H9 (cell line): Measurements from ENCODE around the gene MFGE8. TPM values are rescaled to one million over a fixed set of nuclear protein-coding genes. Genes with fewer than 3 reads are reported as not detected.

Experiments
- DNase-seq: peaks from one replicate; pipeline ENCODE4 v3.0.0-alpha.2; 2017
- H2AFZ ChIP-seq: one replicate; pipeline ENCODE4 v1.6.1; 2013; ENCODE audit warnings: mild to moderate bottlenecking, low read length, control low read depth, moderate library complexity
- H2AK5ac ChIP-seq: 2 replicates; pipeline ENCODE4 v1.6.1; 2013; ENCODE audit warnings: low read length, control low read depth, mixed read lengths; ENCODE audit not compliant: insufficient read length
- H2BK120ac ChIP-seq: one replicate; pipeline ENCODE4 v1.6.1; 2013; ENCODE audit warnings: low read depth, mild to moderate bottlenecking, low read length, control low read depth, inconsistent platforms; ENCODE audit not compliant: poor library complexity, severe bottlenecking
- H2BK12ac ChIP-seq: 2 replicates; pipeline ENCODE4 v1.6.1; 2013; ENCODE audit warnings: low read length, control low read depth, mixed read lengths, low read depth; ENCODE audit not compliant: insufficient read length
- H2BK15ac ChIP-seq: 2 replicates; pipeline ENCODE4 v1.6.1; 2013; ENCODE audit warnings: low read depth, low read length, control low read depth
- H2BK20ac ChIP-seq: one replicate; pipeline ENCODE4 v1.6.1; 2013; ENCODE audit warnings: low read depth, mild to moderate bottlenecking, low read length, control low read depth, inconsistent platforms; ENCODE audit not compliant: poor library complexity, severe bottlenecking
- H2BK5ac ChIP-seq: 2 replicates; pipeline ENCODE4 v1.6.1; 2013; ENCODE audit warnings: low read length, control low read depth, mixed read lengths; ENCODE audit not compliant: insufficient read length
- H3K14ac ChIP-seq: 2 replicates; pipeline ENCODE4 v1.6.1; 2013; ENCODE audit warnings: low read length, control low read depth; ENCODE audit not compliant: insufficient read depth
- H3K18ac ChIP-seq: 2 replicates; pipeline ENCODE4 v1.6.1; 2013; ENCODE audit warnings: low read depth, mild to moderate bottlenecking, mixed read lengths, low read length, control low read depth; ENCODE audit not compliant: insufficient read length
- H3K23ac ChIP-seq: 2 replicates; pipeline ENCODE4 v1.6.1; 2013; ENCODE audit warnings: low read length, control low read depth, mixed read lengths, low read depth; ENCODE audit not compliant: insufficient read length
- H3K23me2 ChIP-seq: 2 replicates; pipeline ENCODE4 v1.6.1; 2013; ENCODE audit warnings: low read depth, mild to moderate bottlenecking, mixed read lengths, low read length, control low read depth; ENCODE audit not compliant: insufficient read length, poor library complexity, severe bottlenecking
- H3K27ac ChIP-seq: 2 replicates; pipeline ENCODE4 v1.5.1; 2013; ENCODE audit warnings: low read length, control low read depth, mixed read lengths, low read depth; ENCODE audit not compliant: insufficient read length
- H3K27me3 ChIP-seq: 2 replicates; pipeline ENCODE4 v1.6.1; 2013; ENCODE audit warnings: low read length, control low read depth, inconsistent platforms; ENCODE audit not compliant: insufficient read depth
- H3K4ac ChIP-seq: 2 replicates; pipeline ENCODE4 v1.6.1; 2013; ENCODE audit warnings: low read depth, mild to moderate bottlenecking, control low read depth, inconsistent platforms, low read length, moderate library complexity
- H3K4me1 ChIP-seq: 2 replicates; pipeline ENCODE4 v1.6.1; 2013; ENCODE audit warnings: low read length, control low read depth, inconsistent platforms; ENCODE audit not compliant: insufficient read depth
- H3K4me2 ChIP-seq: 2 replicates; pipeline ENCODE4 v1.6.1; 2013; ENCODE audit warnings: low read length, control low read depth, mixed read lengths; ENCODE audit not compliant: insufficient read length, insufficient read depth
- H3K56ac ChIP-seq: 2 replicates; pipeline ENCODE4 v1.6.1; 2013; ENCODE audit warnings: low read depth, mild to moderate bottlenecking, mixed read lengths, low read length, control low read depth; ENCODE audit not compliant: insufficient read length
- H3K79me1 ChIP-seq: 2 replicates; pipeline ENCODE4 v1.6.1; 2013; ENCODE audit warnings: low read depth, mild to moderate bottlenecking, moderate library complexity, low read length, control low read depth, inconsistent platforms; ENCODE audit not compliant: insufficient read depth, poor library complexity, severe bottlenecking
- H3K79me2 ChIP-seq: 2 replicates; pipeline ENCODE4 v1.6.1; 2013; ENCODE audit warnings: low read length, control low read depth, inconsistent platforms; ENCODE audit not compliant: insufficient read depth
- H3K9ac ChIP-seq: 2 replicates; pipeline ENCODE4 v1.6.1; 2013; ENCODE audit warnings: low read length, control low read depth, mixed read lengths; ENCODE audit not compliant: insufficient read length; ENCODE audit errors: extremely low read depth
- H3K9me3 ChIP-seq: one replicate; pipeline ENCODE4 v1.6.1; 2013; ENCODE audit warnings: low read depth, low read length, inconsistent platforms; ENCODE audit not compliant: control insufficient read depth
- H3T11ph ChIP-seq: one replicate; pipeline ENCODE4 v1.6.1; 2013; ENCODE audit warnings: mild to moderate bottlenecking, low read length, control low read depth, inconsistent platforms
- H4K20me1 ChIP-seq: one replicate; pipeline ENCODE4 v1.6.1; 2013; ENCODE audit not compliant: control insufficient read depth, insufficient read length, insufficient read depth
- H4K5ac ChIP-seq: 2 replicates; pipeline ENCODE4 v1.6.1; 2013; ENCODE audit warnings: low read depth, mild to moderate bottlenecking, mixed read lengths, low read length, control low read depth; ENCODE audit not compliant: insufficient read length
- H4K8ac ChIP-seq: replicated peaks from 2 replicates; pipeline ENCODE4 v1.6.1; 2013; ENCODE audit warnings: low read length, control low read depth, mixed read lengths, low read depth; ENCODE audit not compliant: insufficient read length
- H4K91ac ChIP-seq: 2 replicates; pipeline ENCODE4 v1.6.1; 2013; ENCODE audit warnings: low read depth, mild to moderate bottlenecking, moderate library complexity, mixed read lengths, low read length, control low read depth; ENCODE audit not compliant: insufficient read length
- H3K27ac Mint-ChIP-seq, 3 experiments: 2 replicates in 2 of 3; 3 replicates in 1 of 3; pipeline ENCODE4 v1.8.0; 2020 to 2021; ENCODE audit warnings: mixed read lengths in 3 of 3, mild to moderate bottlenecking in 1 of 3, moderate library complexity in 1 of 3
- H3K27me3 Mint-ChIP-seq: 2 replicates; pipeline ENCODE4 v1.8.0; 2021; ENCODE audit warnings: low read depth, mild to moderate bottlenecking, moderate library complexity, mixed read lengths
- H3K36me3 Mint-ChIP-seq, 3 experiments: 2 replicates in 2 of 3; 3 replicates in 1 of 3; pipeline ENCODE4 v1.8.0; 2020 to 2021; ENCODE audit warnings: low read depth in 3 of 3, mixed read lengths in 3 of 3; ENCODE audit not compliant: insufficient read depth in 1 of 3
- H3K4me1 Mint-ChIP-seq, 2 experiments: 2 replicates each; pipeline ENCODE4 v1.8.0; 2020; ENCODE audit warnings: mixed read lengths in 2 of 2
- H3K4me3 Mint-ChIP-seq, 2 experiments: 2 replicates in 1 of 2; 3 replicates in 1 of 2; pipeline ENCODE4 v1.8.0; 2020 to 2021; ENCODE audit warnings: mild to moderate bottlenecking in 2 of 2, mixed read lengths in 2 of 2, moderate library complexity in 1 of 2
- H3K9me3 Mint-ChIP-seq, 2 experiments: 2 replicates in 1 of 2; 3 replicates in 1 of 2; pipeline ENCODE4 v1.8.0; 2020; ENCODE audit warnings: mild to moderate bottlenecking in 2 of 2, mixed read lengths in 2 of 2, moderate library complexity in 1 of 2
- CTCF ChIP-seq: fragments of 200-600 bp; sonication (generic); conservative IDR thresholded peaks from 3 replicates; pipeline ENCODE4 v1.8.0; 2021; ENCODE audit warnings: antibody characterized with exemption, mild to moderate bottlenecking
- WGBS: extraction: QIAGEN DNeasy Blood & Tissue Kit; methylation state at CpG from one replicate; pipeline ENCODE4 v1.1.7; 2013; ENCODE audit warnings: missing lambda C conversion rate, low lambda C conversion rate, mixed read lengths; ENCODE audit not compliant: insufficient read length; ENCODE audit errors: extremely low coverage; 5-methylcytosine and 5-hydroxymethylcytosine counted together
- total RNA-seq: library from RNA; stranded (reverse); gene quantifications from 2 replicates; pipeline ENCODE4 v1.2.1, GENCODE V29; 2021

Gene MFGE8
- total RNA-seq, 1 experiment from 2014 or later, result 653 TPM

- no peak overlapping the region for H3K56ac ChIP-seq
- H2BK12ac ChIP-seq, result no peak overlapping the region
- no peak overlapping the region for H4K8ac ChIP-seq
- Mint-ChIP-seq H3K27ac (peak overlapping the region; percentile 22 to 97 (median 96); a peak in 4 of 7 replicates), H3K27me3 (no peaks in the 10 kb centered on the region; the same call in none of the 2 replicates), H3K36me3 (peaks cover 41 to 50% (median 45%) of the 10 kb centered on the region in 3 experiments), H3K4me3 (peak overlapping the region; percentile 82 to 98), H3K4me1 (peaks cover 41 to 53% of the 10 kb centered on the region in 2 experiments), H3K9me3 (peaks cover 0 to 2% of the 10 kb centered on the region in 2 experiments)
- no peak overlapping the region for H3T11ph ChIP-seq
- peak overlapping the region; percentile 36 for H3K9ac ChIP-seq
- no peaks in the 10 kb centered on the region for H3K27me3 ChIP-seq
- no peak overlapping the region for H2BK120ac ChIP-seq
- peak overlapping the region; percentile 61; the same call in 1 of the 2 replicates for H3K14ac ChIP-seq
- no peak for DNase-seq
- H4K20me1 ChIP-seq, result no peaks in the 10 kb centered on the region
- no peak overlapping the region for H3K4ac ChIP-seq
- no CpG with 5 or more reads among the region's 20 CpGs for WGBS
- H2BK20ac ChIP-seq, result no peak overlapping the region
- no peak overlapping the region for H2BK15ac ChIP-seq
- peaks cover 23% of the 10 kb centered on the region; the same call in 1 of the 2 replicates for H3K79me2 ChIP-seq
- H2BK5ac ChIP-seq, result no peak overlapping the region
- peaks cover 8% of the 10 kb centered on the region for H3K4me1 ChIP-seq
- no peak overlapping the region for H4K5ac ChIP-seq
- peak overlapping the region; percentile 100 for H3K4me2 ChIP-seq
- peaks cover 9% of the 10 kb centered on the region for H3K23me2 ChIP-seq
- H3K27ac ChIP-seq, result no peak overlapping the region
- H2AK5ac ChIP-seq, result no peak overlapping the region
- H3K9me3 ChIP-seq, result no peaks in the 10 kb centered on the region
- H3K18ac ChIP-seq, result no peak overlapping the region
- H4K91ac ChIP-seq, result no peak overlapping the region
- H2AFZ ChIP-seq, result no peak overlapping the region
- TF ChIP-seq CTCF, result no peak
- peaks cover 26% of the 10 kb centered on the region for H3K79me1 ChIP-seq
- no peak overlapping the region for H3K23ac ChIP-seq
Measured at GRCh38 chr15:88912500-88912921, 668 bp downstream of the MFGE8 start.
